Neural cell (in vitro differentiated cells): ENCODE results near the gene ROBO1. TPM values are rescaled to one million over a fixed set of nuclear protein-coding genes. Genes with fewer than 3 reads are reported as not detected.

Source experiments
- H2AFZ ChIP-seq: fragments of 200-600, 300-800 bp; sonication (generic), shearing (Covaris generic); 2 replicates; pipeline ENCODE4 v1.6.0; 2014; ENCODE audit warnings: low read depth, mild to moderate bottlenecking, antibody characterized with exemption, low read length, moderate library complexity
- H3F3A ChIP-seq: fragments of 200-600 bp; shearing (Covaris generic); 2 replicates; pipeline ENCODE4 v1.6.1; 2016; ENCODE audit warnings: mild to moderate bottlenecking, moderate library complexity, mixed read lengths, antibody characterized with exemption, low read length; ENCODE audit not compliant: insufficient read depth, poor library complexity, severe bottlenecking
- H3K27ac ChIP-seq: fragments of 200-600, 300-800 bp; sonication (generic), shearing (Covaris generic); 2 replicates; pipeline ENCODE4 v1.5.1; 2014; ENCODE audit warnings: mild to moderate bottlenecking, low read length, moderate library complexity
- H3K27me3 ChIP-seq: fragments of 300-800, 200-600 bp; sonication (generic), shearing (Covaris generic); 2 replicates; pipeline ENCODE4 v1.6.0; 2014; ENCODE audit warnings: mild to moderate bottlenecking, low read depth, low read length, moderate library complexity; ENCODE audit not compliant: insufficient read depth
- H3K36me3 ChIP-seq: fragments of 300-800, 200-600 bp; sonication (generic), shearing (Covaris generic); 2 replicates; pipeline ENCODE4 v1.5.1; 2014; ENCODE audit warnings: mild to moderate bottlenecking, antibody characterized with exemption, low read length, moderate library complexity; ENCODE audit not compliant: insufficient read depth
- H3K4me2 ChIP-seq: fragments of 300-800, 200-600 bp; sonication (generic), shearing (Covaris generic); 2 replicates; pipeline ENCODE4 v1.6.0; 2014; ENCODE audit warnings: mild to moderate bottlenecking, low read length
- H3K4me3 ChIP-seq: fragments of 300-800, 200-600 bp; sonication (generic), shearing (Covaris generic); 2 replicates; pipeline ENCODE4 v1.5.1; 2014; ENCODE audit warnings: mild to moderate bottlenecking, low read length, moderate library complexity
- H3K79me2 ChIP-seq: fragments of 200-600 bp; shearing (Covaris generic); replicated peaks from 2 replicates; pipeline ENCODE4 v1.6.0; 2014; ENCODE audit warnings: mild to moderate bottlenecking, low read length, moderate library complexity; ENCODE audit not compliant: insufficient read depth
- H3K9ac ChIP-seq: fragments of 300-800, 200-600 bp; sonication (generic), shearing (Covaris generic); 2 replicates; pipeline ENCODE4 v1.6.1; 2016; ENCODE audit warnings: mild to moderate bottlenecking, low read length, mixed read lengths
- H3K9me2 ChIP-seq: fragments of 200-600 bp; shearing (Covaris generic); 2 replicates; pipeline ENCODE4 v1.6.1; 2016; ENCODE audit warnings: mild to moderate bottlenecking, low read length, mixed read lengths; ENCODE audit not compliant: insufficient read depth
- H3K9me3 ChIP-seq: fragments of 200-600, 300-800 bp; sonication (generic), shearing (Covaris generic); 2 replicates; pipeline ENCODE4 v1.6.1; 2016; ENCODE audit warnings: mild to moderate bottlenecking, mixed run types, low read length, moderate library complexity, mixed read lengths
- H4K20me1 ChIP-seq: fragments of 200-600 bp; shearing (Covaris generic); 2 replicates; pipeline ENCODE4 v1.6.1; 2016; ENCODE audit warnings: mild to moderate bottlenecking, mixed run types; ENCODE audit not compliant: insufficient read depth
- CTCF ChIP-seq: fragments of 450-650 bp; IDR thresholded peaks from 2 replicates; pipeline ENCODE4 v1.5.1; 2014; ENCODE audit warnings: antibody characterized with exemption, mild to moderate bottlenecking, moderate library complexity; ENCODE audit not compliant: poor library complexity, severe bottlenecking
- EP300 ChIP-seq: fragments of 450-650 bp; conservative IDR thresholded peaks from 2 replicates; pipeline ENCODE4 v1.6.1; 2014; ENCODE audit warnings: antibody characterized with exemption, mild to moderate bottlenecking, moderate library complexity; ENCODE audit not compliant: poor library complexity, severe bottlenecking
- EZH2 ChIP-seq: fragments of 200-600, 300-800 bp; shearing (Covaris generic), sonication (generic); IDR thresholded peaks from 2 replicates; pipeline ENCODE4 v1.6.1; 2014; ENCODE audit warnings: antibody characterized with exemption, low read length, borderline replicate concordance, mild to moderate bottlenecking; ENCODE audit not compliant: insufficient read depth, poor library complexity, severe bottlenecking
- MXI1 ChIP-seq: fragments of 450-650 bp; conservative IDR thresholded peaks from 2 replicates; pipeline ENCODE4 v1.6.1; 2014; ENCODE audit warnings: antibody characterized with exemption, mild to moderate bottlenecking; ENCODE audit not compliant: poor library complexity, severe bottlenecking
- POLR2AphosphoS5 ChIP-seq: IDR thresholded peaks from 2 replicates; pipeline ENCODE4 v1.6.1; 2012
- RAD21 ChIP-seq: fragments of 450-650 bp; conservative IDR thresholded peaks from 2 replicates; pipeline ENCODE4 v1.6.1; 2014; ENCODE audit warnings: antibody characterized with exemption, mild to moderate bottlenecking, moderate library complexity
- REST ChIP-seq: IDR thresholded peaks from 2 replicates; pipeline ENCODE4 v1.6.1; 2012; ENCODE audit warnings: borderline replicate concordance
- SMC3 ChIP-seq: fragments of 450-650 bp; conservative IDR thresholded peaks from 2 replicates; pipeline ENCODE4 v1.6.1; 2014; ENCODE audit warnings: antibody characterized with exemption, mild to moderate bottlenecking, moderate library complexity; ENCODE audit not compliant: poor library complexity
- TAF1 ChIP-seq: IDR thresholded peaks from 2 replicates; pipeline ENCODE4 v1.6.1; 2012; ENCODE audit warnings: low read depth
- polyA plus RNA-seq: library from polyadenylated mRNA; depleted of rRNA; stranded (reverse); fragments of >200 nt; gene quantifications from 2 replicates; pipeline ENCODE4 v1.2.3, GENCODE V29; 2014

The ROBO1 gene
- polyA plus RNA-seq, 1 donor from 2014 or later, result 183 TPM

- H3K79me2 ChIP-seq, result no peaks in the 10 kb centered on the region
- H3K27me3 ChIP-seq, result no peaks in the 10 kb centered on the region
- H3K9me3 ChIP-seq, result no peaks in the 10 kb centered on the region
- H3K9ac ChIP-seq, result no peak overlapping the region
- H2AFZ ChIP-seq, result no peak overlapping the region
- no peak overlapping the region for H3K4me2 ChIP-seq
- H3K9me2 ChIP-seq, result no peaks in the 10 kb centered on the region
- H3F3A ChIP-seq, result no peaks in the 10 kb centered on the region
- H3K4me3 ChIP-seq, result no peak overlapping the region
- no peak overlapping the region for H3K27ac ChIP-seq
- H4K20me1 ChIP-seq, result no peaks in the 10 kb centered on the region
- TF ChIP-seq POLR2AphosphoS5 (no peak), TAF1 (no peak), CTCF (no peak), RAD21 (no peak), EZH2 (no peak), MXI1 (no peak), SMC3 (no peak), EP300 (no peak), REST (no peak)
- no peaks in the 10 kb centered on the region for H3K36me3 ChIP-seq
Observed at GRCh38 chr3:79199966-79200365, 567.8 kb downstream of the ROBO1 start.

GRCh38 chr3:79187426-79187825, 580.4 kb downstream of the ROBO1 start:
- Histone ChIP-seq H3K9me3 (no peaks in the 10 kb centered on the region), H3K27ac (no peak overlapping the region), H3K36me3 (no peaks in the 10 kb centered on the region), H3K9ac (no peak overlapping the region), H3K79me2 (no peaks in the 10 kb centered on the region), H3F3A (no peaks in the 10 kb centered on the region), H3K9me2 (no peaks in the 10 kb centered on the region), H3K4me2 (no peak overlapping the region), H2AFZ (no peak overlapping the region), H3K4me3 (no peak overlapping the region), H3K27me3 (no peaks in the 10 kb centered on the region), H4K20me1 (no peaks in the 10 kb centered on the region)
- no peak for TF ChIP-seq SMC3
- TF ChIP-seq RAD21, result no peak
- TF ChIP-seq POLR2AphosphoS5, result no peak
- no peak for TF ChIP-seq EP300
- TF ChIP-seq TAF1, result no peak
- TF ChIP-seq REST, result no peak
- no peak for TF ChIP-seq MXI1
